ENCODE measurements around the gene C1RL.
A peak's percentile ranks its signal among the peaks of the same experiment; 100 is the strongest.

DNA sequence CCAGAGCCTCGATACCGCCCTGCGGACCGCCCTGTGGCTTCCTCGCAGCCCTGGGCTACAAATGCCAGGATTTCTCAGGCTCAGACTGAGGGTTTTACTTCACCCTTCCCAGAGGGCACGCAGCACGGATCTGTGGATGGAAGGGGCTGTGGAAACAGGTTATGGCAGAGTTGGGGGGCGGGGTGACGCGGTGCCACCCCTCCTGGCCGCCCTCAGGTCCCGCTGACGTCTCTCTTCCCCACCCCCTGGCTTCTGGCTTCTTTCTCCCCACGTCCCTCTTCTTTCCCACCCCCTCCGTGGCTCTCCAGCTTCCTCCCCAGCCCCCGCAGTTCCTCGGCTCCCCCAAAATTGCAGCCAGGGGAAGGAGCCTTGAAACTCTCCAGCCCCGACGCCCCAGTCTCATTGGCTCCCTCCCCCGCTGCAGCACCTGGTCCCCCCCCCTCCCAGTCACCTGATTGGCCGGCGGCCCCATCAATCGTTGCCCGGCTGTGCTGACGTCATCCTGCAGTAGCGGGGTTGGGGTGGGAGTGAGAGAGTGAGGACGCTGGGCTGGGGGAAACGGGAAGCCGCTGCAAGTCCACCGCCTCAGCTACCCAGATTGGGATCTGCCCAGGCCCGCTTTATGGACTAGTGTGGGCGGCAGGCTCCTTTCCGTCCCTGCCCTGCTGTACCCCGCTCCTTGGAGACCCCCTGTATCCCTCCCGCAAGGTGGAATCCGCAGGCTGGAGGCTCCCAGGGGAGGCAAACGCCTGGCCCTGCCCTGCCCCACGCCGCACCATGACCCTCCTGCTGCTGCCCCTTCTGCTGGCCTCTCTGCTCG, 21.1 kb upstream of the C1RL start, which contains the start of gene CLSTN3:
- TF ChIP-seq POLR2AphosphoS5 (IDR thresholded peaks at IDR 0.05) (peak in 1 of 2 donors; percentile 40), POLR2A (IDR thresholded peaks at IDR 0.05) (peak in 1 of 4 donors; percentile 52)
